Caco-2 (cell line): Measurements from ENCODE around the gene L3MBTL4. TPM values are rescaled to one million over a fixed set of nuclear protein-coding genes. Genes with fewer than 3 reads are reported as not detected.
"Not testable (repeated sequence)": the region's sequence is repeated elsewhere in the genome, so short reads cannot be mapped to it uniquely, and the experiment has no call there.

Experiments used
- BruUV-seq: library from RNA; stranded (reverse); fragments of 400-500 nt; replicated peaks from 2 replicates; lab custom pipeline; 2021; lab: Mats Ljungman, UMichigan
- CTCF ChIA-PET: fragments of 300-600 bp; sonication (Branson Sonifier 250); formaldehyde crosslinking; loops from one replicate; lab custom pipeline; 2022; ENCODE audit warnings: antibody characterized with exemption; lab: Charles Lee
- POLR2A ChIA-PET: fragments of 300-600 bp; sonication (Branson Sonifier 250); formaldehyde crosslinking; loops from one replicate; lab custom pipeline; 2022; ENCODE audit warnings: antibody characterized with exemption; lab: Charles Lee
- DNase-seq, 2 experiments: peaks; one replicate each; pipeline versions ENCODE4 v3.0.0 to v3.0.0-alpha.2; 2020 to 2022
- H3K27me3 ChIP-seq: replicated peaks from 2 replicates; pipeline ENCODE4 v1.6.0; 2011; ENCODE audit warnings: low read length; ENCODE audit not compliant: control insufficient read depth, insufficient read depth
- H3K36me3 ChIP-seq: 2 replicates; pipeline ENCODE4 v1.5.1; 2011; ENCODE audit warnings: low read length; ENCODE audit not compliant: control insufficient read depth, insufficient read depth
- H3K4me1 ChIP-seq: fragments of 250-450 bp; sonication (Bioruptor Pico); 2 replicates; pipeline ENCODE4 v1.5.1; 2020; ENCODE audit warnings: mild to moderate bottlenecking
- H3K4me3 ChIP-seq: 2 replicates; pipeline ENCODE4 v1.5.1; 2011; ENCODE audit warnings: low read depth, mild to moderate bottlenecking, control low read depth, low read length
- H3K9me3 ChIP-seq: fragments of 250-450 bp; sonication (Bioruptor Pico); 2 replicates; pipeline ENCODE4 v1.5.1; 2020; ENCODE audit warnings: mild to moderate bottlenecking, moderate library complexity
- H3K27ac Mint-ChIP-seq: one replicate; pipeline ENCODE4 v1.8.0; 2022; ENCODE audit warnings: mixed read lengths; ENCODE audit not compliant: unreplicated experiment
- H3K27me3 Mint-ChIP-seq: one replicate; pipeline ENCODE4 v1.8.0; 2022; ENCODE audit warnings: mixed read lengths; ENCODE audit not compliant: insufficient read depth, unreplicated experiment
- H3K36me3 Mint-ChIP-seq: one replicate; pipeline ENCODE4 v1.8.0; 2022; ENCODE audit warnings: mild to moderate bottlenecking, mixed read lengths; ENCODE audit not compliant: insufficient read depth, unreplicated experiment
- H3K4me1 Mint-ChIP-seq: one replicate; pipeline ENCODE4 v1.8.0; 2022; ENCODE audit warnings: low read depth, mixed read lengths; ENCODE audit not compliant: unreplicated experiment
- H3K4me3 Mint-ChIP-seq: one replicate; pipeline ENCODE4 v1.8.0; 2022; ENCODE audit warnings: mild to moderate bottlenecking, moderate library complexity, mixed read lengths; ENCODE audit not compliant: unreplicated experiment
- H3K9me3 Mint-ChIP-seq: one replicate; pipeline ENCODE4 v1.8.0; 2022; ENCODE audit warnings: mixed read lengths; ENCODE audit not compliant: unreplicated experiment
- intact Hi-C: fragments of 100-400 bp; cut with micrococcal nuclease; formaldehyde crosslinking; loops from one replicate; pipeline ENCODE4 v1.10.0; 2022; ENCODE audit not compliant: unreplicated experiment
- total RNA-seq: library from RNA; stranded (reverse); gene quantifications from 2 replicates; pipeline ENCODE4 v1.2.3, GENCODE V29; 2022
- TF ChIP-seq, protein P1 (sequence below), 2 experiments: fragments of 200-600 bp in 1 of 2; IDR thresholded peaks; 1 replicate in 1 of 2; 2 replicates in 1 of 2; pipeline versions ENCODE4 v1.5.1 to v1.8.0; 2011 to 2022; ENCODE audit warnings: antibody characterized with exemption in 1 of 2, control low read depth in 1 of 2, inconsistent platforms in 1 of 2, low read depth in 1 of 2, low read length in 1 of 2, mild to moderate bottlenecking in 1 of 2, moderate library complexity in 1 of 2; ENCODE audit not compliant: insufficient read depth in 1 of 2, severe bottlenecking in 1 of 2, unreplicated experiment in 1 of 2

Gene L3MBTL4
- total RNA-seq, 1 experiment from 2014 or later, result 0.23 TPM

GRCh38 chr18:6086731-6087130 lies 328.0 kb downstream of the L3MBTL4 start:
- no peaks in the 10 kb centered on the region for H3K36me3 ChIP-seq
- no peaks in the 10 kb centered on the region for H3K9me3 ChIP-seq
- H3K4me3 ChIP-seq, result no peak overlapping the region
- Mint-ChIP-seq H3K9me3 (no peaks in the 10 kb centered on the region), H3K36me3 (no peaks in the 10 kb centered on the region), H3K27ac (no peak overlapping the region), H3K4me1 (no peaks in the 10 kb centered on the region), H3K27me3 (peaks cover 3% of the 10 kb centered on the region), H3K4me3 (no peak overlapping the region)
- H3K27me3 ChIP-seq, result no peaks in the 10 kb centered on the region
- POLR2A ChIA-PET, result no interaction called here
- TF ChIP-seq, protein P1, sequence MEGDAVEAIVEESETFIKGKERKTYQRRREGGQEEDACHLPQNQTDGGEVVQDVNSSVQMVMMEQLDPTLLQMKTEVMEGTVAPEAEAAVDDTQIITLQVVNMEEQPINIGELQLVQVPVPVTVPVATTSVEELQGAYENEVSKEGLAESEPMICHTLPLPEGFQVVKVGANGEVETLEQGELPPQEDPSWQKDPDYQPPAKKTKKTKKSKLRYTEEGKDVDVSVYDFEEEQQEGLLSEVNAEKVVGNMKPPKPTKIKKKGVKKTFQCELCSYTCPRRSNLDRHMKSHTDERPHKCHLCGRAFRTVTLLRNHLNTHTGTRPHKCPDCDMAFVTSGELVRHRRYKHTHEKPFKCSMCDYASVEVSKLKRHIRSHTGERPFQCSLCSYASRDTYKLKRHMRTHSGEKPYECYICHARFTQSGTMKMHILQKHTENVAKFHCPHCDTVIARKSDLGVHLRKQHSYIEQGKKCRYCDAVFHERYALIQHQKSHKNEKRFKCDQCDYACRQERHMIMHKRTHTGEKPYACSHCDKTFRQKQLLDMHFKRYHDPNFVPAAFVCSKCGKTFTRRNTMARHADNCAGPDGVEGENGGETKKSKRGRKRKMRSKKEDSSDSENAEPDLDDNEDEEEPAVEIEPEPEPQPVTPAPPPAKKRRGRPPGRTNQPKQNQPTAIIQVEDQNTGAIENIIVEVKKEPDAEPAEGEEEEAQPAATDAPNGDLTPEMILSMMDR (IDR thresholded peaks at IDR 0.05; ENCODE audit: insufficient read depth in 1 of 2, low read depth in 1 of 2, low read length in 1 of 2, severe bottlenecking in 1 of 2, unreplicated experiment in 1 of 2), result no peak
- no TSS peak for BruUV-seq
- no peak for DNase-seq
- CTCF ChIA-PET, result no interaction called here
- intact Hi-C loops, result no loop called here
- H3K4me1 ChIP-seq, result no peaks in the 10 kb centered on the region

- Mint-ChIP-seq H3K9me3 (no peaks in the 10 kb centered on the region), H3K27me3 (peaks cover 6% of the 10 kb centered on the region), H3K27ac (no peak overlapping the region), H3K4me3 (no peak overlapping the region), H3K36me3 (no peaks in the 10 kb centered on the region), H3K4me1 (no peaks in the 10 kb centered on the region)
- ChIA-PET CTCF (no interaction called here), POLR2A (no interaction called here)
- no peak for DNase-seq
- no peak overlapping the region for H3K4me3 ChIP-seq
- no peaks in the 10 kb centered on the region for H3K9me3 ChIP-seq
- TF ChIP-seq, protein P1 (IDR thresholded peaks at IDR 0.05; ENCODE audit: insufficient read depth in 1 of 2, low read depth in 1 of 2, low read length in 1 of 2, severe bottlenecking in 1 of 2, unreplicated experiment in 1 of 2), result no peak
- H3K27me3 ChIP-seq, result no peaks in the 10 kb centered on the region
- no peaks in the 10 kb centered on the region for H3K4me1 ChIP-seq
- no TSS peak for BruUV-seq
- intact Hi-C loops, result no loop called here
- H3K36me3 ChIP-seq, result no peaks in the 10 kb centered on the region
Measured at GRCh38 chr18:6079406-6079805, 335.3 kb downstream of the L3MBTL4 start.

DNA sequence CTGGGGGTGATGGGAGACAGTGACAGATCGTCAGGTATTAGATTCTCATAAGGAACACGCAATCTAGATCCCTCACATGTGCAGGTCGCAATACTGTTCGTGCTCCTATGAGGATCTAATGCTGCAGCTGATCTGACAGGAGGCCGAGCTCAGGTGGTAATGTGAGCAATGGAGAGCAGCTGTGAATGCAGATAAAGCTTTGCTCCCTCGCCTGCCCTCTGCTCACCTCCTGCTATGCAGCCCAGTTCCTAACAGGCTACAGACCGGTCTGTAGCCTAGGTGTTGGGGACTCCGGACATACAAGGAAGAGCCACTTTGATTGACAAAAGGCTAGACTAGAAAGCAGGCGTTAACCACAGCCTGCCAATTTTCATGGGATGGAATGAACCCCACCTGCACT lies 335.8 kb downstream of the L3MBTL4 start:
- Histone ChIP-seq H3K27me3 (no peaks in the 10 kb centered on the region), H3K36me3 (no peaks in the 10 kb centered on the region), H3K4me3 (no peak overlapping the region), H3K9me3 (no peaks in the 10 kb centered on the region), H3K4me1 (no peaks in the 10 kb centered on the region)
- Mint-ChIP-seq H3K36me3 (no peaks in the 10 kb centered on the region), H3K4me3 (no peak overlapping the region), H3K27ac (no peak overlapping the region), H3K4me1 (no peaks in the 10 kb centered on the region), H3K27me3 (peaks cover 6% of the 10 kb centered on the region), H3K9me3 (no peaks in the 10 kb centered on the region)
- intact Hi-C loops, result no loop called here
- ChIA-PET CTCF (no interaction called here), POLR2A (no interaction called here)
- no peak for DNase-seq
- BruUV-seq, result no TSS peak
- TF ChIP-seq, protein P1 (IDR thresholded peaks at IDR 0.05; ENCODE audit: insufficient read depth in 1 of 2, low read depth in 1 of 2, low read length in 1 of 2, severe bottlenecking in 1 of 2, unreplicated experiment in 1 of 2), result no peak

DNA sequence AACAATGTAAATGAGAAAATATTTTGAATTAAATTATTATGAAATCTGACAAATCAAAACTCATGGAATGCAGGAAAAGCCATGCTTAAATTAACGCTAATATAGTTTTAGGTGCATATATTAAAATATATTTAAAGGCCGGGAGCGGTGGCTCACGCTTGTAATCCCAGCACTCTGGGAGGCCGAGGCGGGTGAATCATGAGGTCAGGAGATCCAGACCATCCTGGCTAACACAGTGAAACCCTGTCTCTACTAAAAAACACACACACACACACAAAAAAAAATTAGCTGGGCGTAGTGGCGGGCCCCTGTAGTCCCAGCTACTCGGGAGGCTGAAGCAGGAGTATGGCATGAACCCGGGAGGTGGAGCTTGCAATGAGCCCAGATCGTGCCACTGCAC lies 342.3 kb downstream of the L3MBTL4 start:
- H3K4me3 ChIP-seq, CTCF ChIA-PET, H3K4me1 Mint-ChIP-seq, H3K27me3 Mint-ChIP-seq, BruUV-seq, DNase-seq, intact Hi-C loops, H3K27ac Mint-ChIP-seq, H3K9me3 ChIP-seq, H3K27me3 ChIP-seq, H3K4me1 ChIP-seq, H3K4me3 Mint-ChIP-seq, H3K9me3 Mint-ChIP-seq, POLR2A ChIA-PET, H3K36me3 Mint-ChIP-seq, H3K36me3 ChIP-seq: not testable (repeated sequence)
